Measurements from ENCODE around the gene RASSF6. TPM values are rescaled to one million over a fixed set of nuclear protein-coding genes. Genes with fewer than 3 reads are reported as not detected.

Gene RASSF6
- total RNA-seq, 1 experiment from 2014 or later, result 0.15 TPM

Other genes with a start within 250 kb of the RASSF6 start
- gene ALB, start 216.1 kb downstream of the RASSF6 start, total RNA-seq (2021), result 23.4 to 35.4 TPM (median 27.4 TPM) in 3 replicates
- 1.1 to 1.8 TPM (median 1.8 TPM) in 3 replicates for gene AFP, start 184.2 kb downstream of the RASSF6 start, total RNA-seq (2021)
- not detected in 3 replicates for gene AFM, start 138.7 kb downstream of the RASSF6 start, total RNA-seq (2021)
- gene CXCL8, start 120.1 kb upstream of the RASSF6 start, total RNA-seq (2021), result not detected in 3 replicates
- gene CXCL6, start 216.2 kb upstream of the RASSF6 start, total RNA-seq (2021), result 3.8 to 4.9 TPM (median 4.4 TPM) in 3 replicates
- not detected in 3 replicates for gene PF4V1, start 232.9 kb upstream of the RASSF6 start, total RNA-seq (2021)
- 0.85 to 1.4 TPM (median 1.4 TPM) in 3 replicates for gene CXCL1, start 249.0 kb upstream of the RASSF6 start, total RNA-seq (2021)

Measured in WTC11 (cell line).